SJSA1 (cell line): ENCODE measurements around the gene CHCHD3. TPM values are rescaled to one million over a fixed set of nuclear protein-coding genes. Genes with fewer than 3 reads are reported as not detected.

ENCODE experiments used
- DNase-seq, 2 experiments: peaks; one replicate each; pipeline ENCODE4 v3.0.0-alpha.2; 2015 to 2020; ENCODE audit warnings: low spot score in 2 of 2, low read depth in 1 of 2
- H3K27ac ChIP-seq: fragments of 250-450 bp; sonication (Bioruptor Pico); 2 replicates; pipeline ENCODE4 v1.5.1; 2020; ENCODE audit warnings: mild to moderate bottlenecking, moderate library complexity
- H3K27me3 ChIP-seq: fragments of 250-450 bp; sonication (Bioruptor Pico); replicated peaks from 2 replicates; pipeline ENCODE4 v1.5.1; 2020; ENCODE audit warnings: mild to moderate bottlenecking, moderate library complexity
- H3K36me3 ChIP-seq: fragments of 250-450 bp; sonication (Bioruptor Pico); 2 replicates; pipeline ENCODE4 v1.5.1; 2020; ENCODE audit warnings: mild to moderate bottlenecking
- H3K4me1 ChIP-seq: fragments of 250-450 bp; sonication (Bioruptor Pico); replicated peaks from 2 replicates; pipeline ENCODE4 v1.6.1; 2021; ENCODE audit warnings: mild to moderate bottlenecking
- H3K4me3 ChIP-seq: fragments of 250-450 bp; sonication (Bioruptor Pico); 2 replicates; pipeline ENCODE4 v1.5.1; 2020; ENCODE audit warnings: mild to moderate bottlenecking
- H3K9me3 ChIP-seq: fragments of 250-450 bp; sonication (Bioruptor Pico); replicated peaks from 2 replicates; pipeline ENCODE4 v1.5.1; 2020; ENCODE audit warnings: mild to moderate bottlenecking
- total RNA-seq: library from RNA; depleted of rRNA; stranded (reverse); fragments of >200 nt; shearing (Covaris generic); gene quantifications from 2 replicates; pipeline ENCODE4 v1.2.3, GENCODE V29; 2014

CHCHD3 gene
- total RNA-seq, 1 experiment from 2014 or later, result 150 TPM

DNA sequence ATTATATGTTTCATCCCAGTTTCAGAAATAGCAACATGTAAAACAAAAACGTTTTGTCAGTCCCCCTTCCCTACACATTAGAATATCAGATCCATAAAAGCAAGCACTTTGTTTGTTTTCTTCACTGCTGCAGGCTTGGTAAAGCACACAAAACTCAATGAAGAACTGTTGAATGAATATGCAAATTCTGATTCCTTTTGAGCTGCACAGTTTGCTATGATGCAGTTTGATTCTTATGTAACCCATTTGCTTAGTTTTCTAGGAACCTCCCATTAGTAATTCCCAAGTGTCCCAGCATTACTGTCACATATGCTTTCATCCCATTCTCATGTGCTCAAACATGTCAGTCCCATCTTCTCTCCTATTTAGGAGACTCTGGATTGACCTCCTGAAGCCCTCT, 26.1 kb upstream of the CHCHD3 start:
- Histone ChIP-seq H3K27me3 (peaks cover 4% of the 10 kb centered on the region), H3K9me3 (peaks cover 6% of the 10 kb centered on the region; the same call in 1 of the 2 replicates), H3K27ac (no peak overlapping the region), H3K4me1 (no peaks in the 10 kb centered on the region), H3K36me3 (no peaks in the 10 kb centered on the region), H3K4me3 (no peak overlapping the region)
- DNase-seq, result no peak

DNA sequence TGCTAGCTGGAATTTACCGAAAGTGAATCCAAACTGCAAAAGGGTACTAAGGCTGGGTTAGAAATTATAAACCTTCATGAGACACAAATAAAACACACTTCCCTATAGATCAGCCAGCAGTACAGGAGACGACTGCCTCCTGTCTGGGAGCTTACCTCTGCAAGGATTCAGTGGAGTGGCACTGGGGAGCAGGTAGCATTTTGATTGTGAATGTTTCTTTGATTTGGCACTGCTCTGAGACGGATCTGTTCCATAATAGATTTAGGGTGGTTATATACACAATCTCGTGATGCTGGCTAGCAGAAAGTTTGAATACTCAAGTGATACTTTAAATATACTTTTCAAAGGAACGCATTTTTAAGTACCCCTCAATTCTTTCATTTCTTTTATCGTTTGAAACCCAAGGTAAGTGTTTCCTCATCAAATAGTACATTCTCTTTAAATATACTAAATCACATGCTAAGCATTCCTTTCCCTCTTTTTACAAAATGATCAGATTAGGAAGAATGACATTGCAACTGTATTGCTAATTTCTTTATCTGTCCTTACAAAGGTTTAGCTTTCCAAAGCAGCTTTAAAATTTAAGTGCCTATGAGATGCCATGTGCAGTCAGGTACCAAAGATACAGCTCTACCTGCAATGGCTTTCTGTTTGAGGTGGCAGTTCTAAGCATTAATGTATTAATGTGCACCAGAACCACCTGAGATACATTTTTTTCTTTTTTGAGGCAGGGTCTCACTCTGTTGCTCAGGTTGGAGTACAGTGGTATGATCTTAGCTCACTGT, 20.6 kb upstream of the CHCHD3 start:
- Histone ChIP-seq H3K4me1 (no peaks in the 10 kb centered on the region), H3K27ac (no peak overlapping the region), H3K4me3 (no peak overlapping the region), H3K36me3 (no peaks in the 10 kb centered on the region), H3K27me3 (peaks cover 8% of the 10 kb centered on the region), H3K9me3 (no peaks in the 10 kb centered on the region)
- no peak for DNase-seq

DNA sequence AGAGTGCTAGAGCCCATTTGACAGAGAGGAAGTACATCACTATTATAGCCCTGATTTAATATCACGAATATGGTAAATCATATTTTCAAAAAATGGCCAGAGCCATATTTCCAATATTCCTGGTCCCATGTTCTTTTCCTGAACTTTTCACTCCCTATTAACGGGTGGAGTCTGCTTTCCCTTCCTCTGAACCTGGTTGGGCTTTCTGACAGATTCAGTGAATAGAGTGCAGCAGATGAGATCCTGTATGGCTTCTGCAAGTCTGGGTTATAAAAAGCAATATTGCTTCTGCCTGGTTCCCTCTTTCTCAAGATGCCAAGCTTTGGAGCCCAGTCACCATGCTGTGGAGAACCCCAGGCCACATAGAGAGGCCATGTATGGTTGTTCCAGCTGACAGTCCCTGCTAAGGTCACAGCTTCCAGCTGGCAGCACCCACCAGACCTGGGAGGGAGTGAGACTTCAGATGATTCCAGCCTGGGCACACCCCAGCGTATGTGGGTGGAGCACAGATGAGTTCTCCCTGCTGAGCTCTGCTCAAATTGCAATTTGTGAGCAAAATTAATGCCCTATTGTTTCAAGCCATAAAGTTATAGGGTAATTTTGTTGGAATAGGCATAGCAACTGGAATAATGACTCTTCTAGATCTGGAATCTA, 17.9 kb upstream of the CHCHD3 start:
- Histone ChIP-seq H3K36me3 (no peaks in the 10 kb centered on the region), H3K27me3 (peaks cover 11% of the 10 kb centered on the region), H3K4me1 (no peaks in the 10 kb centered on the region), H3K4me3 (no peak overlapping the region), H3K27ac (no peak overlapping the region), H3K9me3 (no peaks in the 10 kb centered on the region)
- no peak for DNase-seq

DNA sequence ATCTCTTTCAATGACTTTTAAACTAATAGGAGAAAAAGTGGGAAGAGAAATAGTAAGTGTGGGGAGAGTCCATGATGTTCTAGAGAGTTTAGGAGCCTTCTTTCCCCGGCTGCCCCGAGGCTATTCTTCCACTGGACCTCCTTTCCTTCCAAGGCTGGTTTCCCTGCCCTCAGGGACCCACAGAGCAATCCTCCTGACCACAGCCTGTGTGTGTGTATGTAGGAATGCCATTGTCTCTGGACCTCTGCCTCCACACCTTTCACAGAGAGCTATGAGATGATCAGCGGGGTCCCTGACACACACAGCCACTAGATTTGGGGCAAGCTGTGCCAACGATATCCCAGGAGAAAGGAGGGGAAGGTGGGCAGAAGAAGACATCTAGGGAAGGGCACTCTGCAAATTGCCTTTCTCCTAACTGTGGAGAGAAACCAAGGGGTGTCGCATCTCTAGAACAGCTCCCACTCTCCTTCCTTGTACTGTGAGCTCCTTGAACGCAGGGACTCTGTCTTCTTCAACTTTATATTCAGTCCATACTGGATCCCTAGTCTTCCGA, 13.3 kb upstream of the CHCHD3 start:
- Histone ChIP-seq H3K9me3 (no peaks in the 10 kb centered on the region), H3K36me3 (no peaks in the 10 kb centered on the region), H3K4me1 (no peaks in the 10 kb centered on the region), H3K27ac (no peak overlapping the region), H3K27me3 (peaks cover 7% of the 10 kb centered on the region), H3K4me3 (no peak overlapping the region)
- DNase-seq, result no peak

DNA sequence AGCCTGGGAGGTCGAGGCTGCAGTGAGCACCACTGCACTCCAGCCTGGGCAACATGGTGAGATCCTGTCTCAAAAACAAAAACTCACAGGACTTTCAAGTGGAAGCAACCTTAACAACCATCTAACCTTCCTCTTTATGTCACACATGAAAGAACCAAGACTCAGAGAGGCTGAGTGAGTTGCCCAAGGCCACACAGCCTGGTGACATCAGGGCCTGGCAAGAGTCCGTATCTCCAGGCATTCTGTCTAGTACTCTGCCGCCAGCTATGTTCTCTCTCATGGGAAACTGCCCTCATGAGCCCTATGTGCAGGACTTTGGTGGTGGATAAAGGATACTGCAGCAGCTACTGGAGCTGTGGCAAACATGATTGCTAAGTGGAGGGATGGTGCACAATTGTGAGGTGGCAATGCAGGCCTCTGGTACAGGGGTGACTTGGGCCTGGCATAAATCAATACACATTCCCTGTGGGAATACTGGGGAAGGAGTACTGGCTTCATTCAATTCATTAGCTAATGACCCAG, 10.1 kb upstream of the CHCHD3 start:
- Histone ChIP-seq H3K27ac (no peak overlapping the region), H3K4me3 (no peak overlapping the region), H3K36me3 (no peaks in the 10 kb centered on the region), H3K27me3 (peaks cover 3% of the 10 kb centered on the region; the same call in 1 of the 2 replicates), H3K4me1 (no peaks in the 10 kb centered on the region), H3K9me3 (no peaks in the 10 kb centered on the region)
- DNase-seq, result no peak

DNA sequence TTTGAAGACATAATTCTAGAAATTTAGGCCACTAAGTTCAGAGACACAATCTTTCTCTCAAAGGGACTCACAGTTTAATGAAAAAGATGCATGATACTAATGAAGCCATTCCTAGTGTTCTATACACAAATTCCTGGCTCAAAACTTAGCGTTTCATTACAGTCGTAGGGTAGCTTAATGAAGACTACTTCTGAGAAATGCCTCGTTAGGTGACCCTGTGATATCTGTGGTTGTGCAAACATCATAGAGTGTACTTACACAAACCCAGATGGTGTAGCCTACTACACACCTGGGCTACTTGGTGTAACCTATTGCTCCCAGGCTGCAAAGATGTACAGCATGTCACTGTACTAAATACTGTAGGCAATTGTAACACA, 488 bp upstream of the CHCHD3 start:
- peaks cover 21% of the 10 kb centered on the region for H3K36me3 ChIP-seq
- no peaks in the 10 kb centered on the region for H3K4me1 ChIP-seq
- DNase-seq, result no peak
- no peaks in the 10 kb centered on the region for H3K9me3 ChIP-seq
- no peak overlapping the region for H3K27ac ChIP-seq
- peak overlapping the region; percentile 82; the same call in 1 of the 2 replicates for H3K4me3 ChIP-seq
- H3K27me3 ChIP-seq, result no peaks in the 10 kb centered on the region; the same call in 1 of the 2 replicates

DNA sequence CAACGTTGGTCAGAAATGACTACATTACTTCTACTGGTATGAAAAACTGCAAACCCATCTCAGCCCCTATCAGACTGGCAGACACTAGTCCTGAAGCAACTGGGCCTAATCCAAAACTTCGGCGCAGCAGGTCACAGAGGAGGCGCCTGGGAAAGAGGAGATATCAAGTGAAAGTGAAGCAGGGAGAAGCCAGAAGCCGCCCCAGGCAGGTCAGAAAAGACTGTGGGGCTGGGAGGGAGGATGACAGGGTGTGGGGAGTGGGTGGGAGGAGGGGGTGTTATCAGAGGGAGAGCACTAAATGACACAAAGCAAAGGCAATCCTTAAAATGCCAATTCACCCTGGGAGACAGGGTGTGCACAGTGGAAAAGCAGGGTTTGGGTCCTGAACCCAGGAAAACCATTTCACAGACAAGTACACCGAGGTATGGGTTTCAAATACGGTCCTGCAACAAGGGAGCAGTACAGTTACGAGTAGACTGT, 731 bp downstream of the CHCHD3 start:
- H3K4me3 ChIP-seq, result peak overlapping the region; percentile 82
- no peaks in the 10 kb centered on the region for H3K9me3 ChIP-seq
- H3K27me3 ChIP-seq, result no peaks in the 10 kb centered on the region
- DNase-seq, result peak in 1 of 2 experiments; percentile 6
- no peaks in the 10 kb centered on the region for H3K4me1 ChIP-seq
- peaks cover 30% of the 10 kb centered on the region for H3K36me3 ChIP-seq
- peak overlapping the region; percentile 74 for H3K27ac ChIP-seq

DNA sequence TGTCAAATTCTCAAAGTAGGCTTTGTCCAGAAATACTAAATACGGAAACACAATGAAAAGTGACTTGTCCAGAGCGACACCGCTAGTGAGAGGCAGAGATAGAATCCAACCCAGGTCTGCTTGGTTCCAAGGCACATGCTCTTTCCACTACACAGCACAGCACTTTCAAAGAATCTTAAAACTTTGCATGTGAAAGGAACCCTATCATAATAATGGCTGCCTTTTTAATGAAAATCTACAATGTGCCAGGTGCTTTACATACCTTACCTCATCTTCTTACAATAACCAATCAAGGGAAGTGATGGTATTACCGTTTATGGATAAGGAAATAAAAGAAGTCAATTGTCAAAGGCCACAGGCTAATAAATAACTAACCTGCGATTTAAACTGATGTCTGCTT, 2.6 kb downstream of the CHCHD3 start:
- Histone ChIP-seq H3K27me3 (no peaks in the 10 kb centered on the region), H3K36me3 (peaks cover 37% of the 10 kb centered on the region), H3K4me3 (no peak overlapping the region), H3K4me1 (no peaks in the 10 kb centered on the region), H3K27ac (no peak overlapping the region), H3K9me3 (no peaks in the 10 kb centered on the region)
- DNase-seq, result no peak

DNA sequence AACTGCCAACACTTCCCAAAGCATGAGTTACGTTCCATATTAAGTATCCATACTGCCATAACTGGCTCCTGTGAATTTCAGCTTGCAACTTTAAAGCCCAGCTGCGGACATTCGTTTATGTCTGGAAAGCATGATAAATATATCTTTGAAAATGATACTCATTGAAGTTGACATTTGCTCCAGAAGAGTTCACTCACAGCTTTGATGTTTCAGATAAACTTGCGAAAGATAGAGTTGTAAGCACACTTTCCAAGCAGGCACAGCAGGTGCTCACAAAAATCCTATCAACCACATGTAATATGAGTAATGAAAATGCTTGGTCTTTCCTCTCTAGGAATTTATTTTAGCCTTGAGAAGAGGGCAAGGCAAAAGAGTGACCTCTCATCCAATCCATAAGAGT, 4.5 kb downstream of the CHCHD3 start:
- no peak overlapping the region for H3K27ac ChIP-seq
- DNase-seq, result no peak
- no peaks in the 10 kb centered on the region for H3K4me1 ChIP-seq
- peaks cover 37% of the 10 kb centered on the region for H3K36me3 ChIP-seq
- no peaks in the 10 kb centered on the region for H3K27me3 ChIP-seq
- no peaks in the 10 kb centered on the region for H3K9me3 ChIP-seq
- no peak overlapping the region for H3K4me3 ChIP-seq

DNA sequence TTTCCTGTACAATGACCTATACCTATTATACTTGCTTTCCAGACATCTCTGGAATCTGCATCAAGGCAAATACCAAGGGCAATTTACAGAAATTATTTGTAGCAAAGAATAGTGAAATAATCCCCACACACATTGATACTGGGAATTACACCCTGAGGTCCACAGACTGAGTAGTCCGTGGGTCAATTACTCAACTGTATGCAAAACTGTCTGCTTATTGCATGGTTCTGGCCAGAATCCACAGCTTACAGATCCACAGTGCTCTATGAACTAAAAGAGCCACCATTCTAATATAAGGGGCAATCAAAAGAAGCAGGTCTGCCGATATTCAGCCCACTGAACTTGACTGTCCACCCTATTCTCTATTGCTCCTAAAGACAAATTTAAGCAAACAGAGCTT, 5.7 kb downstream of the CHCHD3 start:
- Histone ChIP-seq H3K27me3 (no peaks in the 10 kb centered on the region), H3K4me3 (no peak overlapping the region), H3K27ac (no peak overlapping the region), H3K36me3 (peaks cover 33% of the 10 kb centered on the region), H3K9me3 (no peaks in the 10 kb centered on the region), H3K4me1 (no peaks in the 10 kb centered on the region)
- no peak for DNase-seq

DNA sequence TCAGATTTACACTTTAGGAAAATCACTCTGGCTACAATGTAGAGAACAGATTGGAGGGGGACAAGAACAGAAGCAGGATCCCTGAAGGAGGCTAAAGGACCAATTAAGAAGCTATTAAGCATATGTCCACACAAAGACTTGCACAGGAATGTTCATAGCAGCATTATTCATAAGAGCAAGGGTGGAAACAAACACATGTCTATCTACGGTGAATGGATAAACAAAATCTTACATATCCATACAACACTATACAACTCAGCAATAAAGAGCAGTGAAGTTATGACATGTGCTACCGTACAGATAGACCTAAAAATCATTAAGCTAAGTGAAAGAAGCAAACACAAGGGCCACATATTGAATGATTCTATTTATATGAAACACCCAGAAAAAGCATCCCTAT, 10.4 kb downstream of the CHCHD3 start:
- no peak for DNase-seq
- Histone ChIP-seq H3K4me3 (no peak overlapping the region), H3K4me1 (peaks cover 5% of the 10 kb centered on the region; the same call in 1 of the 2 replicates), H3K27me3 (no peaks in the 10 kb centered on the region), H3K27ac (no peak overlapping the region), H3K36me3 (peaks cover 30% of the 10 kb centered on the region), H3K9me3 (no peaks in the 10 kb centered on the region)

DNA sequence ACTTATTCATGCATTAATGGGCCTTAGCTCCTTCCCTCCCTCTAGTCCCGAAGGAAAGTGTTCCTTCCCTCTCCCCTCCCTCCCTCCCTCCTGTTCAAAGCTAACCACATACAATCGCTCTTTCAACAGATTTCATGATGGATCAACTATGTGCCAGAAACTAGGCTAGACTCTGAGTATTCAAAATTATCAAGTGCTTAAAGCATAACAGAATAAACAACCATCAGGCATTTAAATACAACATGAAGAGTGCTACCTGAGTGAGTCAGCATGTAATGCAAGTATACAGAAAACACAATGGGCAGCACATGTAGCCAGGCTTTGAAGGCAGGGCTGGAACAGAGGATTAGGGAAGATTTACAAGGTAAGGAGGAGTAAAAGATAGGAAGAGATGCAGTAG, 11.3 kb downstream of the CHCHD3 start:
- Histone ChIP-seq H3K36me3 (peaks cover 33% of the 10 kb centered on the region), H3K9me3 (no peaks in the 10 kb centered on the region), H3K4me1 (peaks cover 5% of the 10 kb centered on the region; the same call in 1 of the 2 replicates), H3K27me3 (no peaks in the 10 kb centered on the region), H3K4me3 (no peak overlapping the region), H3K27ac (no peak overlapping the region)
- DNase-seq, result peak in 1 of 2 experiments; percentile 5

DNA sequence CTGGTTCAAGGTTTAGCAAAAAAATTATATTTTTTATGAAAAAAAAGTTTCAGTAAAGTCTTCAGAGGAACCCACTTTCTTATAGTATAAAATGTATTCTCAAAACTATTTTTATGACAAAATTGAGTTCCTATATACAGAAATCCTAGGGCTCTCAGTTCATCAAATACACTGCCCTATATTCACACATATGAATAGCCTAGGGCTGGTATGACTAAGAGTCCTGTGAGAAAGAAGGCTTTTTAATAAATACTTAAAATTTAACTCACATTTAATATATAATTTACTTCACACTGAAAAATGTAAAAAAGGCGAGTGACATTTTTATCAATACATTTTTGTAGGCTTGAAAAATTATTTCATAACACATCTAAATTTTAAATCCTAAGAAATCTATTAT, 16.6 kb downstream of the CHCHD3 start:
- Histone ChIP-seq H3K27ac (no peak overlapping the region), H3K27me3 (no peaks in the 10 kb centered on the region), H3K9me3 (no peaks in the 10 kb centered on the region), H3K4me1 (no peaks in the 10 kb centered on the region), H3K4me3 (no peak overlapping the region), H3K36me3 (peaks cover 29% of the 10 kb centered on the region)
- no peak for DNase-seq
